Transverse colon (tissue), 4 donors: ENCODE results near the gene DNAH3. TPM values are rescaled to one million over a fixed set of nuclear protein-coding genes. Genes with fewer than 3 reads are reported as not detected.

Source experiments
- DNase-seq: peaks from one replicate; pipeline ENCODE4 v3.0.0-alpha.2; 2019
- H3K27ac ChIP-seq, 4 donors: fragments of 200-600 bp; sonication (generic); 2 replicates each; pipeline ENCODE4 v1.5.1; 2016 to 2018; ENCODE audit warnings: inconsistent platforms in 4 of 4
- H3K27me3 ChIP-seq: fragments of 200-600 bp; sonication (generic); 2 replicates; pipeline ENCODE4 v1.5.1; 2017; ENCODE audit warnings: inconsistent platforms
- H3K36me3 ChIP-seq, 4 donors: fragments of 200-600 bp; sonication (generic); 2 replicates each; pipeline ENCODE4 v1.5.1; 2017 to 2019; ENCODE audit warnings: inconsistent platforms in 4 of 4
- H3K4me1 ChIP-seq, 4 donors: fragments of 200-600 bp; sonication (generic); 2 replicates each; pipeline ENCODE4 v1.5.1; 2017 to 2020; ENCODE audit warnings: inconsistent platforms in 4 of 4
- H3K4me3 ChIP-seq, 4 donors: fragments of 200-600 bp; sonication (generic); 1 replicate in 1 of 4; 2 replicates in 3 of 4; pipeline versions ENCODE4 v1.5.1 to v1.6.1; 2017 to 2019; ENCODE audit warnings: inconsistent platforms in 4 of 4
- H3K9me3 ChIP-seq, 2 donors: fragments of 200-600 bp; sonication (generic); 2 replicates each; pipeline ENCODE4 v1.5.1; 2017 to 2019; ENCODE audit warnings: inconsistent platforms in 2 of 2
- CTCF ChIP-seq, 5 experiments: fragments of 200-600 bp in 3 of 5; fragments of 450-650 bp in 2 of 5; sonication (generic) in 3 of 5; IDR thresholded peaks; 1 replicate in 2 of 5; 2 replicates in 3 of 5; pipeline ENCODE4 v1.5.1; 2016 to 2017; ENCODE audit warnings: antibody characterized with exemption in 5 of 5, inconsistent platforms in 3 of 5, mild to moderate bottlenecking in 2 of 5, moderate library complexity in 1 of 5
- EP300 ChIP-seq: sonication (generic); formaldehyde crosslinking; IDR thresholded peaks from one replicate; pipeline ENCODE4 v1.6.1; 2017; ENCODE audit warnings: antibody characterized with exemption, low read depth
- POLR2A ChIP-seq: fragments of 450-650 bp; IDR thresholded peaks from one replicate; pipeline ENCODE4 v1.6.1; 2016; ENCODE audit warnings: antibody characterized with exemption, mild to moderate bottlenecking, moderate library complexity
- POLR2AphosphoS5 ChIP-seq, 3 donors: sonication (generic); formaldehyde crosslinking; IDR thresholded peaks; one replicate each; pipeline ENCODE4 v1.6.1; 2016; ENCODE audit warnings: antibody characterized with exemption in 3 of 3
- WGBS, 2 donors: methylation state at CpG; one replicate each; pipeline ENCODE4 v1.1.5; 2018; ENCODE audit warnings: low coverage in 1 of 2; 5-methylcytosine and 5-hydroxymethylcytosine counted together
- in situ Hi-C, 4 donors: fragments of 200-750 bp; cut with MboI; loops; one replicate each; pipeline versions ENCODE4 v1.15.0 to v1.15.1; 2017; ENCODE audit warnings: low sequenced_read_pairs in 3 of 4, low pct_ligation_motif_present in 1 of 4, low pct_unique_long_range_greater_than_20kb in 1 of 4
- intact Hi-C: fragments of 100-400 bp; cut with DNase I; formaldehyde crosslinking; loops from one replicate; pipeline ENCODE4 v1.15.1; 2023; ENCODE audit warnings: low total_unique reads
- total RNA-seq, 4 donors: library from RNA; depleted of rRNA; stranded (reverse); fragments of >200 nt; gene quantifications; one replicate each; pipeline ENCODE4 v1.1.0, GENCODE V29; 2016

DNAH3 gene
- total RNA-seq, 4 donors from 2014 or later: 1.1 to 28.7 (median 5.5) TPM

- WGBS, 2 donors: 82 to 83% methylated on average over 2 of the region's 2 CpGs
- intact Hi-C loops: no loop called here
- in situ Hi-C loops: no loop called here
- no peak for DNase-seq
- no peaks in the 10 kb centered on the region for H3K9me3 ChIP-seq
- no peak overlapping the region for H3K27ac ChIP-seq
- H3K4me1 ChIP-seq: no peaks in the 10 kb centered on the region
- no peak overlapping the region for H3K4me3 ChIP-seq
- H3K27me3 ChIP-seq: peaks cover 9% of the 10 kb centered on the region
- no peaks in the 10 kb centered on the region for H3K36me3 ChIP-seq
- TF ChIP-seq POLR2AphosphoS5 (IDR thresholded peaks at IDR 0.05): no peak
- TF ChIP-seq CTCF (IDR thresholded peaks at IDR 0.05): no peak
- no peak for TF ChIP-seq POLR2A
- TF ChIP-seq EP300: no peak
These were observed 57.7 kb downstream of the DNAH3 start for GRCh38 chr16:21092951-21093350.

DNA sequence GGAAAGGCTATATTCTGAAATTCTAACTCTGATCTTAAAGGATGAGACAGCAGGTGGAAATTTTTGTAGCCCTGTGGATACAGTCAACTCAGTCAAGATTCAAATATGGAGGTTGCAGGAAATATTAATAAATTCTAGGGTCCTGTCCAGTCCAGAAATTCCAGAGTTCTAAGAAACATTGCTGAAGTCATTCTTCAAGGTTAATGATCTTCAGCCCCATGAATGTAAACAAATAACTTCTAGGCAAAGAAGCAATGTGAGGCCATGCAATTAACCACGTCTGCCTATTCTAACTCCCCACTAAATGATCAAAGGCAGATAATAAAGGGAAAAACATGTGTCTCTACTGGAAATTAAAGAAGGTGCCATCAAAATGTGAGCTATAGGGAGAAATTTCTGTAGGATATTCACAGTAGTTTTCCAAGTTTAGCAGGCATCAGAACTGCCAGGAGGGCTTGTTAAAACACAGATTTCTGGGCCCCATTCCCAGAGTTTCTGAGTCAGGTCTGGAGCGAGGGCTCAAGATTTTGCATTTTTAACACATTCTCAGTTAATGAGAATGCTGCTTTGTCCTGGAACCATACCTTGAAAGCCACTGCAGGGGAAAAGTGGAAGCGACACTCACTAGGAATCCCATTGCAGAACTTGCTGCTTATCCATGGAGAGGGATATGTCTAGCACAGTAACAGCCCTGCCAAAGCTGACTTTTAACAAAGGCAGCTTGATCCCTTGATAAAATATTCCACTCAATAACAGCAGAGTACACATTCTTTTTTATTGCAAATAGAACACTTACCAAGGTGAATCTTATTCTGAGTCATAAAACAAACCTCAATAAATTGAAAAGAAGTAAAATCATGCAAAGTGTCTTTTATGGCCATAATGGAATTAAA is 61.8 kb downstream of the DNAH3 start:
- no peaks in the 10 kb centered on the region for H3K36me3 ChIP-seq
- 51 to 58% methylated on average over 2 to 3 of the region's 3 CpGs for WGBS, 2 donors
- TF ChIP-seq POLR2A: no peak
- no peak for TF ChIP-seq EP300
- no peak for TF ChIP-seq CTCF (IDR thresholded peaks at IDR 0.05)
- TF ChIP-seq POLR2AphosphoS5 (IDR thresholded peaks at IDR 0.05): no peak
- DNase-seq: no peak
- H3K27me3 ChIP-seq: peaks cover 9% of the 10 kb centered on the region
- in situ Hi-C loops: loop anchor here in 3 of 4 donors (5.0 to 10.0 kb wide), 2 partner anchors 237 to 244 kb away; no protein-coding TSS in a partner anchor
- intact Hi-C loops: no loop called here
- no peaks in the 10 kb centered on the region for H3K4me1 ChIP-seq
- no peaks in the 10 kb centered on the region for H3K9me3 ChIP-seq
- no peak overlapping the region for H3K27ac ChIP-seq
- H3K4me3 ChIP-seq: no peak overlapping the region

DNA sequence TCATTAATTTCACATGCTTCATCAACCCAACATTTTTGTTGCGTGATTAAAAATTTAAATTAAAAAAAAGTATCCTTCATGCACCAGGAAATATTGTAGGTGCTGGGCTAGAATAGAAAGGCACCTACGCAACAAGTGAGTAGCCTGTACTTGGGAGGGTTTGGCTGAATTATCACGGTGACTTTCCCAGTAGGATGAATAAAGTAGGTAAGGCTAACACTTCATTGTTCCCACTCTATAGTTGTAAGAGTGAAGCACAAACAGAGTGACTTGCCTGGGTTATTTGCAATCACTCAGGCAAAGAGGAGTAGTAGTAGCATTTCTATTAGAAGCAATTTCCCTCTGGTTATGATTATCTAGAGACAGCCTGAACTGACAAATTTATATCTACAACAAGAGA is 62.5 kb downstream of the DNAH3 start:
- in situ Hi-C loops: loop anchor here in 3 of 4 donors (5.0 to 10.0 kb wide), 2 partner anchors 236 to 243 kb away; no protein-coding TSS in a partner anchor
- peaks cover 9% of the 10 kb centered on the region for H3K27me3 ChIP-seq
- H3K36me3 ChIP-seq: no peaks in the 10 kb centered on the region
- no peak overlapping the region for H3K27ac ChIP-seq
- no peak for DNase-seq
- TF ChIP-seq POLR2AphosphoS5 (IDR thresholded peaks at IDR 0.05) (no peak), EP300 (no peak), POLR2A (no peak), CTCF (IDR thresholded peaks at IDR 0.05) (no peak)
- H3K9me3 ChIP-seq: no peaks in the 10 kb centered on the region
- H3K4me1 ChIP-seq: no peaks in the 10 kb centered on the region
- H3K4me3 ChIP-seq: no peak overlapping the region
- WGBS, 2 donors: 90 to 91% methylated on average over 3 of the region's 3 CpGs
- intact Hi-C loops: no loop called here

GRCh38 chr16:21084631-21085225 is 65.9 kb downstream of the DNAH3 start:
- Histone ChIP-seq H3K9me3 (no peaks in the 10 kb centered on the region), H3K4me1 (no peaks in the 10 kb centered on the region), H3K4me3 (no peak overlapping the region), H3K27ac (no peak overlapping the region), H3K27me3 (no peaks in the 10 kb centered on the region), H3K36me3 (no peaks in the 10 kb centered on the region)
- 55 to 100% methylated on average over 1 to 12 of the region's 12 CpGs for WGBS, 2 donors
- DNase-seq: no peak
- TF ChIP-seq POLR2AphosphoS5 (IDR thresholded peaks at IDR 0.05) (no peak), CTCF (IDR thresholded peaks at IDR 0.05) (no peak), EP300 (no peak), POLR2A (no peak)
- intact Hi-C loops: no loop called here
- in situ Hi-C loops: loop anchor here (5.0 to 10.0 kb wide), 2 partner anchors 232 to 240 kb away; no protein-coding TSS in a partner anchor
